ENCODE data around the gene GRB10. TPM values are rescaled to one million over a fixed set of nuclear protein-coding genes. Genes with fewer than 3 reads are reported as not detected.

GRB10 gene
- polyA plus RNA-seq, 1 donor from 2014 or later, result 78.4 TPM

- H3K27me3 ChIP-seq (ENCODE audit: insufficient read depth, low read depth, low read length), result peaks cover 15% of the 10 kb centered on the region
- H3K79me2 ChIP-seq (replicated peaks; ENCODE audit: insufficient read depth, low read length), result peaks cover 71% of the 10 kb centered on the region
- no peak overlapping the region for H3K9ac ChIP-seq (ENCODE audit: low read length)
- peaks cover 8% of the 10 kb centered on the region for H3K9me3 ChIP-seq (ENCODE audit: low read length)
- H3K9me2 ChIP-seq (ENCODE audit: insufficient read depth, low read length), result no peaks in the 10 kb centered on the region
- no peak overlapping the region for H3K27ac ChIP-seq (ENCODE audit: low read length)
- H3K4me2 ChIP-seq (ENCODE audit: low read length), result no peak overlapping the region
- H4K20me1 ChIP-seq (ENCODE audit: insufficient read depth), result no peaks in the 10 kb centered on the region
- no peak overlapping the region for H2AFZ ChIP-seq (ENCODE audit: low read depth, low read length)
- H3K36me3 ChIP-seq (ENCODE audit: insufficient read depth, low read length), result no peaks in the 10 kb centered on the region
- H3F3A ChIP-seq (ENCODE audit: insufficient read depth, low read length, poor library complexity, severe bottlenecking), result no peaks in the 10 kb centered on the region
- TF ChIP-seq TAF1 (IDR thresholded peaks at IDR 0.05; ENCODE audit: low read depth) (no peak), REST (IDR thresholded peaks at IDR 0.05; ENCODE audit: borderline replicate concordance) (no peak), EP300 (conservative IDR thresholded peaks at IDR 0.05; ENCODE audit: poor library complexity, severe bottlenecking) (no peak), RAD21 (conservative IDR thresholded peaks at IDR 0.05) (no peak), MXI1 (conservative IDR thresholded peaks at IDR 0.05; ENCODE audit: poor library complexity, severe bottlenecking) (no peak), EZH2 (IDR thresholded peaks at IDR 0.05; ENCODE audit: borderline replicate concordance, insufficient read depth, low read length, poor library complexity, severe bottlenecking) (no peak), POLR2AphosphoS5 (IDR thresholded peaks at IDR 0.05) (no peak)
- no peak overlapping the region for H3K4me3 ChIP-seq (ENCODE audit: low read length)
Measured at GRCh38 chr7:50790381-50790780, 7.7 kb upstream of the GRB10 start.

GRCh38 chr7:50788382-50788781, 5.7 kb upstream of the GRB10 start:
- no peaks in the 10 kb centered on the region for H3K36me3 ChIP-seq (ENCODE audit: insufficient read depth, low read length)
- no peak overlapping the region for H3K4me2 ChIP-seq (ENCODE audit: low read length)
- TF ChIP-seq RAD21 (conservative IDR thresholded peaks at IDR 0.05) (no peak), SMC3 (conservative IDR thresholded peaks at IDR 0.05; ENCODE audit: poor library complexity) (no peak), EP300 (conservative IDR thresholded peaks at IDR 0.05; ENCODE audit: poor library complexity, severe bottlenecking) (no peak), CTCF (IDR thresholded peaks at IDR 0.05; ENCODE audit: poor library complexity, severe bottlenecking) (no peak), EZH2 (IDR thresholded peaks at IDR 0.05; ENCODE audit: borderline replicate concordance, insufficient read depth, low read length, poor library complexity, severe bottlenecking) (no peak), TAF1 (IDR thresholded peaks at IDR 0.05; ENCODE audit: low read depth) (no peak), REST (IDR thresholded peaks at IDR 0.05; ENCODE audit: borderline replicate concordance) (no peak), POLR2AphosphoS5 (IDR thresholded peaks at IDR 0.05) (no peak), MXI1 (conservative IDR thresholded peaks at IDR 0.05; ENCODE audit: poor library complexity, severe bottlenecking) (no peak)
- no peak overlapping the region for H2AFZ ChIP-seq (ENCODE audit: low read depth, low read length)
- H3K9ac ChIP-seq (ENCODE audit: low read length), result no peak overlapping the region
- H3K9me3 ChIP-seq (ENCODE audit: low read length), result peaks cover 8% of the 10 kb centered on the region
- H3F3A ChIP-seq (ENCODE audit: insufficient read depth, low read length, poor library complexity, severe bottlenecking), result no peaks in the 10 kb centered on the region
- H4K20me1 ChIP-seq (ENCODE audit: insufficient read depth), result no peaks in the 10 kb centered on the region
- H3K27ac ChIP-seq (ENCODE audit: low read length), result no peak overlapping the region
- H3K4me3 ChIP-seq (ENCODE audit: low read length), result no peak overlapping the region
- H3K9me2 ChIP-seq (ENCODE audit: insufficient read depth, low read length), result no peaks in the 10 kb centered on the region
- H3K27me3 ChIP-seq (ENCODE audit: insufficient read depth, low read depth, low read length), result peaks cover 3% of the 10 kb centered on the region
- H3K79me2 ChIP-seq (replicated peaks; ENCODE audit: insufficient read depth, low read length), result peaks cover 91% of the 10 kb centered on the region
